Activated CD8-positive, alpha-beta memory T cell treated with anti-CD3 and anti-CD28 coated beads for 36 hours (primary cell): ENCODE data around the gene GNG14. TPM values are rescaled to one million over a fixed set of nuclear protein-coding genes. Genes with fewer than 3 reads are reported as not detected.

ENCODE experiments used
- CTCF ChIA-PET: fragments of 350-600 bp; sonication (Branson Sonifier 250); formaldehyde crosslinking; loops from one replicate; lab custom pipeline; 2021; ENCODE audit warnings: antibody characterized with exemption; lab: Charles Lee
- POLR2A ChIA-PET: fragments of 350-600 bp; sonication (Branson Sonifier 250); formaldehyde crosslinking; loops from one replicate; lab custom pipeline; 2021; ENCODE audit warnings: antibody characterized with exemption; lab: Charles Lee
- total RNA-seq, 2 experiments: library from RNA; stranded (reverse); gene quantifications; one replicate each; pipeline ENCODE4 v1.2.3, GENCODE V29; 2021

GNG14 gene
- total RNA-seq, 2 experiments from 2014 or later: not detected

DNA sequence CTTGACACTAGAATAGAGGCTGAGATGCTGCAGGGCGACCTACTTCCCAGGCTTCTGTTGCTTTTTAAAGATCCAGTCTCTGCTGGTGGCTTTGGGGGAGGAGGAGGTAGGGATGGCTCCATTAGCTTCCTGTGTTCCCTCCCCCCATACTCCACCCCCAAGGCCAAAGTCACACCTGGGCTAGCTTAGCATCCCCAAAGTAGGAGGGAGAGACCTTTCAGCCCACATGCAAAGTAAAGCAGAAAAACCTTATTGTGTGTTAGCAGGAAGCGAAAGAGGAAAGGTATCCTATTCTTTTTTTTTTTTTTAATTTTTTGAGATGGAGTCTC, 39.2 kb downstream of the GNG14 start:
- POLR2A ChIA-PET: interaction anchor here (0.7 kb wide), 1 partner anchor 8 kb away, joined by 3 read pairs; the partner anchor contains the start of gene TRIR
- CTCF ChIA-PET: no interaction called here

- POLR2A ChIA-PET: no interaction called here
These were observed 40.1 kb downstream of the GNG14 start for GRCh38 chr19:12727745-12728433.

DNA sequence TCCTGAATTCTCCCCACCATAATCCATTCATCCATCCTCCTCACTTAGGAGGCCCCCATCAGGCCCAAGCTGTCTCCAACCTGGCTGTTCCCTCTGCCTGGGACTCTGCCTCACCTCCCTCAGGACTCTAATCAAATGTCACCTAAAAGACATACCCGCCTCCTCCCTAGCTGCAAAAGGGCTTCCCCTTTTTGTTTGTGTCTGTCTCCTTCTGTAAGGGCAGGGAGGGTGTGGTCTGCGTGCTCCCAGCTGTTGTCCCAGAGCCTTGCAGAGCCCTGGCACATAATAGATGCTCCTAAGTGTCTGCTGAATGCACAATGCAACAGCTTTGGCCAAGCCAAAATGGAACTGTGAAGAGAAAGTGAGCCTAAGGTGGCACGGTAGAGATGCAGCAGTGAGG, 42.3 kb downstream of the GNG14 start:
- ChIA-PET POLR2A (interaction anchor here (0.8 kb wide), 1 partner anchor 140 kb away, joined by 5 read pairs; no protein-coding TSS in a partner anchor), CTCF (no interaction called here)

More at GRCh38 chr19:12727745-12728433, 40.1 kb downstream of the GNG14 start:
- CTCF ChIA-PET: no interaction called here

DNA sequence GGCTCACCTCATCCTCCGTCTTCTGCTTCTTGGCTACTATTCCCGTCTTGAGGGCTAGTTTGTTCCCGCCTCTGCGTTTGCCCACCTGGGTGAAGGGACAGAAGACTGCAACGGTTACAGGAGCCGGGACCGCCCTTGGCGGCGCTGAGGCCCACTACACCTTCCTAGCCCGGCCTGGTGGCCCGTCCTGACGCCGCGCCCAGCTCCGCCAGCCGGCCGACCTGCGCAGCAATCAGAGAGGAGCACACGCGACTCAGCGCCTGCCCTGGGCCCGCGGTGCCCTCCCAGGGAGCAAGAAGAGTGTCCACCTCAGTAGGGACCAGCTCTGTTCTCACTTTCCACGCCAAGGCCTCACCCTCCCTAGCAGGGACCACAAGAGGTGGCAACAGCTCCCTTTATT, 43.5 kb downstream of the GNG14 start:
- POLR2A ChIA-PET: interaction anchor here (3.8 kb wide), 1 partner anchor 9 kb away, joined by 39 read pairs; the partner anchor contains the start of gene TNPO2
- CTCF ChIA-PET: interaction anchor here (0.6 to 1.2 kb wide), 5 partner anchors 10 to 161 kb away, joined by 3 to 4 read pairs (median 3); no protein-coding TSS in a partner anchor

DNA sequence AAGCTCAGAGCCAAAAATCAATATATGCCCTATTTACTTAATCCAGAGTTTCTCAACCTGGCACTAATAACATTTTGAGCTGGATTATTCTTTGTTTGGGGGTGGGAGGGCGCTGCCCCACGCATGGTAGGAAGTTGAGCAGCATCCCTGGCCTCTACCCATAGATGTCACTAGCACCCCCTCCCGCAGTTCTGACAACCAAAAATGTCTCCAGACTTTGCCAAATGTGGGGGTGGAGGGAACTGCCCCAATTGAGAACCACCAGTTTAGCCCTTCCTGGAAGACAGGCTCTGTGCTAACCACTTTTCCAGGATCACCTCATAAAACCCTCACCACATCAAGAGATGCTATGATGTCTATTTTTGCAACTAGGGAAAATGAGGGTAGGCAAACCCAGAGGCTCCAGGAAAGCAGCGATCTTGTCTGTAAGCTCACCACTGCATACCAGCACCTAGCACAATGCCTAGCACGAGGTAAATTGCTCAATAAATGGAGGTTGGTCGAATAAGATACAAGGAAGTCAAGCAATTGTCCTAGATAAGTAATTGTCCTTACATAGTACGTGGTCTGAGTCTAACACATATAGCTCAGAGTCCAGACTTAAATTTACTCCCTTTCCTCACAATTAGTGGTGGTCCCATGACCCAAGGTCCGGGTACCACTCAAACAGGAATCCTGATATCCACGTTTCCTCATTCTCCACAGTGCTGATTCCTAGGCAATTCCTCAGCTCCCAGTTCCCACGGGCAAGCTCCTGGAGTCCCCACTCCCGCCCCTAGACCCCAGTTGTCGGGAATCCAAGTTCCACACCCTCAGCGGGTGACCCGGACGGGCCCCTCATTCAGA, 45.8 kb downstream of the GNG14 start:
- POLR2A ChIA-PET: interaction anchor here (0.6 to 3.8 kb wide), 6 partner anchors 11 to 220 kb away, joined by 3 to 39 read pairs (median 4); partner anchors contain the start of genes JUNB and TNPO2
- CTCF ChIA-PET: interaction anchor here (0.5 to 3.5 kb wide), 15 partner anchors 8 to 113 kb away, joined by 3 to 11 read pairs (median 4); partner anchors contain the start of genes FBXW9, HOOK2 and RNASEH2A

DNA sequence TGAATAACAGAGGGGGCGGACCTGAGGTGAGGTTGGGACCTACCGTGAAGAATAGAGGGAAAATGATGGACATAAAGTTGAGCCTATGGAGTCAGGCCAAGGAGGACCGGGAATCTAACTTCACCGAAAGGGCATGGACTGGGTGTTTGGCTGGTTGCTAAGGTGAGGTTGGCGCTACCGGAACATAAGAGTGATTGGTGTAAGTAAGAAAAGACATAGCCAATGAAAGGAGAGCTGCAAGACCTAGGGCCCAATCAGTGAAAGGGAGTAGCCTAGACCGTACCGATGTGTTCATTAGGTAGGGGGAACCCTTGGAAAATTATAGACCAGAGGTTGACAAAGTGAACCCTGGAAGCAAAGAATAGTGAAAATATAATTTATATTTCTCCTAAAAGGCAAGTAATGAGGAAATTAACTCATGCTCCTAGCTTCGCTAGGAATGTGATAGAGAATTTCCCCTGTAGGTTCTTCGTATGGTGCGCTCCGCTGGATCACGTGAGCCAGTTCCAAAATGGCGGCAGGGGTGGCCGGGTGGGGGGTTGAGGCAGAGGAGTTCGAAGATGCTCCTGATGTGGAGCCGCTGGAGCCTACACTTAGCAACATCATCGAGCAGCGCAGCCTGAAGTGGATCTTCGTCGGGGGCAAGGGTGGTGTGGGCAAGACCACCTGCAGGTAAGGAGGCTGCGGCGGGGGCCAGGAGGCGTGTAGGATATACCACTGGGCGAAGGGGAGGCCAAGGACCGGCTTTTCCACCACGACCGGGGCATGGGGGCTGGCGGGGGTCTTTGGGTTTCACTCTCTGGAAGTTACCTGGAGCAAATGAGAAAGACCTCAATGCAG, 49.4 kb downstream of the GNG14 start, which contains the start of gene GET3:
Gene GET3 (plus strand): TSS at position 503 of the 840 bp plus-strand sequence. CDS start 9 bp downstream, at position 512.
- ChIA-PET POLR2A (interaction anchor here (0.6 to 0.8 kb wide), 2 partner anchors 54 to 184 kb away, joined by 3 to 5 read pairs; partner anchors contain the start of gene JUNB), CTCF (interaction anchor here (0.6 to 3.0 kb wide), 8 partner anchors 9 to 110 kb away, joined by 3 to 10 read pairs (median 4); a partner anchor contains a TSS)

DNA sequence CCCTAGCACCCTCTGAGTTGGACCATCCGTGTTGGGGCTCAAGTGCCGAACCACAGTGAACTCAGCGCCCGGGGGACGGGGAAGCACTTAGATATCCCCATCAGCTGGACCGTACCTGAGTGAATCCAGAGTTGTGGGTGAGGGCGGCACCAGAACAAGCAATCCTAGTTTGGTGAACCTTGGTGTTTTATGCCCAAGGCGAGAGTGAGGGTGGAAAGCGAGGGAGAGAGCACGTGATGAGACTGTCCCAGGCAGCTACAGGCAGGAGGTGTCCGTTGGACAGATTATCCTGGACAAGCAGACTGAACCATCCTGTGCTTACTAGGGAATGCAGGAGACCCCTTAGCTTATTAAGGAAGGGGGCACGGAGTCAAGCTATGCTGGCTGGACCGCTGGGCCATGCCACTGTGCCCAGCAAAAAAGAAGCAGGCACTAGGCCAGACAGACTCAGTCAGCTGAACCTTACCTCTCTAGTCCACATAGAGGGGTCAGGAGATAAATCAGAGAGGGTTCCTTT, 50.1 kb downstream of the GNG14 start:
- ChIA-PET CTCF (interaction anchor here (1.6 to 3.0 kb wide), 4 partner anchors 20 to 110 kb away, joined by 4 to 10 read pairs (median 9); no protein-coding TSS in a partner anchor), POLR2A (interaction anchor here (0.8 kb wide), 1 partner anchor 54 kb away, joined by 3 read pairs; the partner anchor contains the start of gene JUNB)

Other genes starting within 250 kb of the GNG14 start
- 1 to 10 TPM; 3.2 to 3.7 TPM for gene ZNF443, start 247.0 kb upstream of the GNG14 start, total RNA-seq
- gene ZNF709, start 203.2 kb upstream of the GNG14 start, total RNA-seq: 1 to 10 TPM; 1.7 to 2.2 TPM
- 1 to 10 TPM; 6.3 to 6.9 TPM for gene ZNF564, start 136.5 kb upstream of the GNG14 start, total RNA-seq
- gene ZNF490, start 77.2 kb upstream of the GNG14 start, total RNA-seq: 1 to 10 TPM; 7.1 to 8.1 TPM
- gene ZNF791, start 77.1 kb upstream of the GNG14 start, total RNA-seq: 10 to 100 TPM; 21.0 to 27.3 TPM
- gene MAN2B1, start 21.3 kb upstream of the GNG14 start, total RNA-seq: 10 to 100 TPM; 96.6 to 98.2 TPM
- 10 to 100 TPM; 22.4 to 23.7 TPM for gene WDR83, start 21.2 kb upstream of the GNG14 start, total RNA-seq
- gene DHPS, start 6.1 kb upstream of the GNG14 start, total RNA-seq: 100 to 1,000 TPM; 100 to 106 TPM
- gene FBXW9, start 8.6 kb downstream of the GNG14 start, total RNA-seq: 10 to 100 TPM; 10.2 to 10.5 TPM
- 100 to 1,000 TPM; 145 to 148 TPM for gene TNPO2, start 35.9 kb downstream of the GNG14 start, total RNA-seq
- 100 to 1,000 TPM; 225 to 233 TPM for gene TRIR, start 46.7 kb downstream of the GNG14 start, total RNA-seq
- gene GET3, start 49.5 kb downstream of the GNG14 start, total RNA-seq: 10 to 100 TPM; 90.8 to 91.0 TPM
- gene BEST2, start 63.8 kb downstream of the GNG14 start, total RNA-seq: not detected
- 10 to 100 TPM; 12.9 to 13.1 TPM for gene HOOK2, start 87.6 kb downstream of the GNG14 start, total RNA-seq
- gene JUNB, start 103.5 kb downstream of the GNG14 start, total RNA-seq: 100 to 1,000 TPM; 262 TPM
- 100 to 1,000 TPM; 204 to 208 TPM for gene PRDX2, start 113.8 kb downstream of the GNG14 start, total RNA-seq
- gene THSD8, start 114.1 kb downstream of the GNG14 start, total RNA-seq: 10 to 100 TPM; 29.1 to 29.9 TPM
- gene RNASEH2A, start 118.6 kb downstream of the GNG14 start, total RNA-seq: 10 to 100 TPM; 58.3 to 60.7 TPM
- gene RTBDN, start 146.6 kb downstream of the GNG14 start, total RNA-seq: not detected
- gene MAST1, start 150.5 kb downstream of the GNG14 start, total RNA-seq: under 1 TPM; 0.59 to 0.92 TPM
- gene DNASE2, start 193.5 kb downstream of the GNG14 start, total RNA-seq: 10 to 100 TPM; 20.5 to 23.1 TPM
- gene KLF1, start 199.2 kb downstream of the GNG14 start, total RNA-seq: under 1 TPM; 0.69 to 0.84 TPM
- 10 to 100 TPM; 55.2 to 57.2 TPM for gene GCDH, start 203.2 kb downstream of the GNG14 start, total RNA-seq
- gene SYCE2, start 231.3 kb downstream of the GNG14 start, total RNA-seq: 1 to 10 TPM; 1.1 to 1.5 TPM
- 100 to 1,000 TPM; 183 to 188 TPM for gene FARSA, start 245.7 kb downstream of the GNG14 start, total RNA-seq